Stimulated activated CD4-positive, alpha-beta T cell treated with anti-CD3 and anti-CD28 coated beads, Interleukin-1b, Interleukin-23, amount 100 ng/mL, for 48 hours (primary cell): ENCODE data around the gene OXER1.

Experiments
- DNase-seq: peaks from one replicate; pipeline ENCODE4 v3.0.0-alpha.2; 2020

The OXER1 gene

GRCh38 chr2:42793334-42794270, 29.7 kb upstream of the OXER1 start:
- DNase-seq, result no peak

GRCh38 chr2:42792583-42793333, 28.8 kb upstream of the OXER1 start, which contains the start of gene HAAO:
HAAO (minus strand) TSS chr2:42792583; CDS start chr2:42792536, 47 bp downstream.
- DNase-seq, result no peak

GRCh38 chr2:42792087-42792582, 28.2 kb upstream of the OXER1 start:
- DNase-seq, result no peak

GRCh38 chr2:42791606-42792005, 27.7 kb upstream of the OXER1 start:
- DNase-seq, result no peak

GRCh38 chr2:42789751-42790150, 25.8 kb upstream of the OXER1 start:
- DNase-seq, result no peak

- DNase-seq, result no peak
Measured at GRCh38 chr2:42788882-42789281, 24.9 kb upstream of the OXER1 start.

GRCh38 chr2:42788478-42788793, 24.5 kb upstream of the OXER1 start:
- DNase-seq, result no peak

GRCh38 chr2:42787788-42788477, 24.0 kb upstream of the OXER1 start:
- no peak for DNase-seq

GRCh38 chr2:42787424-42787787, 23.5 kb upstream of the OXER1 start:
- no peak for DNase-seq

GRCh38 chr2:42786561-42787345, 22.8 kb upstream of the OXER1 start:
- no peak for DNase-seq

GRCh38 chr2:42784204-42784880, 20.4 kb upstream of the OXER1 start:
- DNase-seq, result no peak

- DNase-seq, result no peak
Measured at GRCh38 chr2:42783511-42783910, 19.6 kb upstream of the OXER1 start.

- DNase-seq, result no peak
Measured at GRCh38 chr2:42781181-42781580, 17.2 kb upstream of the OXER1 start.

- no peak for DNase-seq
Measured at GRCh38 chr2:42777883-42778805, 14.2 kb upstream of the OXER1 start.

GRCh38 chr2:42775810-42776209, 11.9 kb upstream of the OXER1 start:
- no peak for DNase-seq

GRCh38 chr2:42775186-42775585, 11.3 kb upstream of the OXER1 start:
- no peak for DNase-seq

- DNase-seq, result no peak
Measured at GRCh38 chr2:42771546-42772153, 7.7 kb upstream of the OXER1 start.

GRCh38 chr2:42770288-42771131, 6.6 kb upstream of the OXER1 start:
- no peak for DNase-seq

GRCh38 chr2:42769583-42770287, 5.8 kb upstream of the OXER1 start:
- no peak for DNase-seq
